Endothelial cell of umbilical vein (primary cell): ENCODE results near the gene DCLK1. TPM values are rescaled to one million over a fixed set of nuclear protein-coding genes. Genes with fewer than 3 reads are reported as not detected.

ENCODE experiments used
- BruUV-seq: library from RNA; stranded (reverse); fragments of 400-500 nt; replicated peaks from 2 replicates; lab custom pipeline; 2021; lab: Mats Ljungman, UMichigan
- CTCF ChIA-PET: fragments of 300-600, 350-600 bp; sonication (Branson Sonifier 250); formaldehyde crosslinking; loops from one replicate; lab custom pipeline; 2021; ENCODE audit warnings: antibody characterized with exemption, inconsistent platforms; lab: Charles Lee
- POLR2A ChIA-PET: fragments of 300-600, 350-600 bp; sonication (Branson Sonifier 250); formaldehyde crosslinking; loops from one replicate; lab custom pipeline; 2021; ENCODE audit warnings: antibody characterized with exemption, inconsistent platforms; lab: Charles Lee
- DNase-seq: peaks from one replicate; pipeline ENCODE4 v3.0.0-alpha.2; 2011; ENCODE audit warnings: low read depth, low spot score
- FAIRE-seq: peaks from 2 replicates; lab custom pipeline; 2011; peaks lifted over from hg19 to GRCh38; lab: Jason Lieb, UNC
- H2AFZ ChIP-seq: 2 replicates; pipeline ENCODE4 v1.6.0; 2012; ENCODE audit warnings: low read depth, low read length, control low read depth, inconsistent platforms
- H3K27ac ChIP-seq: 2 replicates; pipeline ENCODE4 v1.5.1; 2011; ENCODE audit warnings: low read depth, mild to moderate bottlenecking, control low read depth, low read length, moderate library complexity; ENCODE audit not compliant: insufficient read depth
- H3K27me3 ChIP-seq, 2 experiments: 2 replicates each; pipeline versions ENCODE4 v1.6.0 to v1.6.1; 2011; ENCODE audit warnings: low read length in 2 of 2, mixed read lengths in 1 of 2; ENCODE audit not compliant: control insufficient read depth in 2 of 2, insufficient read depth in 2 of 2
- H3K36me3 ChIP-seq, 2 experiments: 2 replicates in 1 of 2; 3 replicates in 1 of 2; pipeline ENCODE4 v1.5.1; 2011; ENCODE audit warnings: low read length in 2 of 2, mild to moderate bottlenecking in 1 of 2, moderate library complexity in 1 of 2; ENCODE audit not compliant: control insufficient read depth in 2 of 2, insufficient read depth in 2 of 2; ENCODE audit errors: extremely low read depth in 1 of 2
- H3K4me1 ChIP-seq: 3 replicates; pipeline ENCODE4 v1.5.1; 2011; ENCODE audit warnings: mild to moderate bottlenecking, low read length; ENCODE audit not compliant: control insufficient read depth, insufficient read depth; ENCODE audit errors: extremely low read depth
- H3K4me2 ChIP-seq: 2 replicates; pipeline ENCODE4 v1.6.1; 2011; ENCODE audit warnings: low read length, control low read depth, mixed read lengths; ENCODE audit not compliant: insufficient read depth
- H3K4me3 ChIP-seq, 3 experiments: fragments of 200-600 bp in 1 of 3; sonication (generic), shearing (Covaris generic) in 1 of 3; replicated peaks in 1 of 3; 2 replicates each; pipeline ENCODE4 v1.5.1; 2011 to 2016; ENCODE audit warnings: control low read depth in 3 of 3, low read length in 3 of 3, mild to moderate bottlenecking in 2 of 3, inconsistent platforms in 1 of 3, low read depth in 1 of 3, moderate library complexity in 1 of 3; ENCODE audit not compliant: insufficient read depth in 1 of 3
- H3K79me2 ChIP-seq: 2 replicates; pipeline ENCODE4 v1.6.0; 2012; ENCODE audit warnings: low read length, inconsistent platforms; ENCODE audit not compliant: control insufficient read depth, insufficient read depth
- H3K9ac ChIP-seq: replicated peaks from 2 replicates; pipeline ENCODE3; 2011; ENCODE audit warnings: low read length, control low read depth; ENCODE audit not compliant: insufficient read depth; ENCODE audit errors: extremely low read depth
- H3K9me1 ChIP-seq: replicated peaks from 3 replicates; pipeline ENCODE4 v1.6.0; 2011; ENCODE audit warnings: mild to moderate bottlenecking, low read length; ENCODE audit not compliant: control insufficient read depth, insufficient read depth; ENCODE audit errors: extremely low read depth
- H3K9me3 ChIP-seq: replicated peaks from 2 replicates; pipeline ENCODE4 v1.5.1; 2012; ENCODE audit warnings: low read length, inconsistent platforms; ENCODE audit not compliant: control insufficient read depth, insufficient read depth
- H4K20me1 ChIP-seq: replicated peaks from 2 replicates; pipeline ENCODE3; 2011; ENCODE audit warnings: mild to moderate bottlenecking, low read length; ENCODE audit not compliant: control insufficient read depth, insufficient read depth; ENCODE audit errors: extremely low read depth
- EZH2 ChIP-seq: IDR thresholded peaks from 2 replicates; pipeline ENCODE4 v1.6.1; 2012; ENCODE audit warnings: borderline replicate concordance, low read depth, mild to moderate bottlenecking, moderate library complexity, low read length, inconsistent platforms; ENCODE audit not compliant: severe bottlenecking
- FOS ChIP-seq: IDR thresholded peaks from 2 replicates; pipeline ENCODE4 v1.6.1; 2011; ENCODE audit warnings: mild to moderate bottlenecking, low read length, moderate library complexity, borderline replicate concordance; ENCODE audit not compliant: insufficient read depth
- GATA2 ChIP-seq: IDR thresholded peaks from 2 replicates; pipeline ENCODE4 v1.7.0; 2011; ENCODE audit warnings: low read depth, mild to moderate bottlenecking, moderate library complexity, mixed read lengths, low read length; ENCODE audit not compliant: insufficient read length, insufficient read depth
- JUN ChIP-seq: IDR thresholded peaks from 2 replicates; pipeline ENCODE4 v1.6.1; 2011; ENCODE audit warnings: borderline replicate concordance, low read depth; ENCODE audit not compliant: insufficient read length, insufficient read depth
- MYC ChIP-seq: IDR thresholded peaks from one replicate; pipeline ENCODE4 v1.6.1; 2011; ENCODE audit warnings: mild to moderate bottlenecking, low read depth, low read length
- POLR2A ChIP-seq: IDR thresholded peaks from 2 replicates; pipeline ENCODE4 v1.6.1; 2012; ENCODE audit warnings: low read depth, mild to moderate bottlenecking, control low read depth, low read length
- POLR2AphosphoS5 ChIP-seq: IDR thresholded peaks from 2 replicates; pipeline ENCODE4 v1.6.1; 2012; ENCODE audit warnings: low read depth, mild to moderate bottlenecking, control low read depth, low read length, moderate library complexity; ENCODE audit not compliant: insufficient read depth
- dilution Hi-C: fragments of 300-500 bp; cut with MboI; formaldehyde crosslinking; loops from one replicate; pipeline ENCODE4 v1.15.0; 2019; ENCODE audit warnings: low sequenced_read_pairs; ENCODE audit not compliant: extremely low pct_ligation_motif_present
- intact Hi-C: fragments of 100-400 bp; cut with micrococcal nuclease; formaldehyde crosslinking; loops from one replicate; pipeline ENCODE4 v1.10.0; 2022
- polyA plus RNA-seq, 4 experiments: library from polyadenylated mRNA; depleted of rRNA in 3 of 4; stranded (reverse) in 3 of 4; unstranded in 1 of 4; fragments of >200 nt; gene quantifications; 2 replicates each; pipeline versions ENCODE4 v1.2.1 to v1.2.3, GENCODE V29; 2011 to 2012; ENCODE audit warnings: missing spikeins in 1 of 4
- total RNA-seq: library from RNA; stranded (reverse); gene quantifications from 2 replicates; pipeline ENCODE4 v1.2.3, GENCODE V29; 2021
- TF ChIP-seq, protein P1 (sequence below): IDR thresholded peaks from 2 replicates; pipeline ENCODE4 v1.6.1; 2011; ENCODE audit not compliant: insufficient read depth, insufficient read length
- TF ChIP-seq, protein P2 (sequence below), 2 donors: IDR thresholded peaks; 1 replicate in 1 of 2; 2 replicates in 1 of 2; pipeline ENCODE4 v1.5.1; 2011; ENCODE audit warnings: low read length in 2 of 2, mild to moderate bottlenecking in 2 of 2, moderate library complexity in 2 of 2, control low read depth in 1 of 2, inconsistent platforms in 1 of 2, low read depth in 1 of 2; ENCODE audit not compliant: insufficient read depth in 1 of 2; ENCODE audit errors: extremely low read depth in 1 of 2

The DCLK1 gene
- total and polyA plus RNA-seq, 2 donors (not counting 3 experiments of a cell fraction or from before 2014, with no cell fraction given): 0.28 to 3.9 TPM

- ChIA-PET POLR2A (no interaction called here), CTCF (no interaction called here)
- Histone ChIP-seq H3K9me3 (no peaks in the 10 kb centered on the region), H3K36me3 (no peaks in the 10 kb centered on the region), H3K4me2 (no peak overlapping the region), H3K9ac (no peak overlapping the region), H2AFZ (no peak overlapping the region), H3K27me3 (no peaks in the 10 kb centered on the region), H3K4me1 (no peaks in the 10 kb centered on the region), H4K20me1 (no peaks in the 10 kb centered on the region), H3K79me2 (no peaks in the 10 kb centered on the region), H3K4me3 (no peak overlapping the region), H3K27ac (no peak overlapping the region), H3K9me1 (no peaks in the 10 kb centered on the region)
- intact Hi-C loops (no loop called here), dilution Hi-C loops (no loop called here)
- TF ChIP-seq JUN (no peak), MYC (no peak), POLR2AphosphoS5 (no peak), FOS (no peak), GATA2 (no peak), EZH2 (no peak), POLR2A (no peak)
- TF ChIP-seq, protein P1, sequence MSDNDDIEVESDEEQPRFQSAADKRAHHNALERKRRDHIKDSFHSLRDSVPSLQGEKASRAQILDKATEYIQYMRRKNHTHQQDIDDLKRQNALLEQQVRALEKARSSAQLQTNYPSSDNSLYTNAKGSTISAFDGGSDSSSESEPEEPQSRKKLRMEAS: no peak
- TF ChIP-seq, protein P2, sequence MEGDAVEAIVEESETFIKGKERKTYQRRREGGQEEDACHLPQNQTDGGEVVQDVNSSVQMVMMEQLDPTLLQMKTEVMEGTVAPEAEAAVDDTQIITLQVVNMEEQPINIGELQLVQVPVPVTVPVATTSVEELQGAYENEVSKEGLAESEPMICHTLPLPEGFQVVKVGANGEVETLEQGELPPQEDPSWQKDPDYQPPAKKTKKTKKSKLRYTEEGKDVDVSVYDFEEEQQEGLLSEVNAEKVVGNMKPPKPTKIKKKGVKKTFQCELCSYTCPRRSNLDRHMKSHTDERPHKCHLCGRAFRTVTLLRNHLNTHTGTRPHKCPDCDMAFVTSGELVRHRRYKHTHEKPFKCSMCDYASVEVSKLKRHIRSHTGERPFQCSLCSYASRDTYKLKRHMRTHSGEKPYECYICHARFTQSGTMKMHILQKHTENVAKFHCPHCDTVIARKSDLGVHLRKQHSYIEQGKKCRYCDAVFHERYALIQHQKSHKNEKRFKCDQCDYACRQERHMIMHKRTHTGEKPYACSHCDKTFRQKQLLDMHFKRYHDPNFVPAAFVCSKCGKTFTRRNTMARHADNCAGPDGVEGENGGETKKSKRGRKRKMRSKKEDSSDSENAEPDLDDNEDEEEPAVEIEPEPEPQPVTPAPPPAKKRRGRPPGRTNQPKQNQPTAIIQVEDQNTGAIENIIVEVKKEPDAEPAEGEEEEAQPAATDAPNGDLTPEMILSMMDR (IDR thresholded peaks at IDR 0.05; ENCODE audit: extremely low read depth in 1 of 2, insufficient read depth in 1 of 2, low read depth in 1 of 2, low read length in 2 of 2): no peak
- no peak for FAIRE-seq
- no TSS peak for BruUV-seq
- DNase-seq: no peak
Observed at GRCh38 chr13:35761440-35762252, 369.5 kb downstream of the DCLK1 start.
